ENCODE measurements around the gene STK10.

The STK10 gene

DNA sequence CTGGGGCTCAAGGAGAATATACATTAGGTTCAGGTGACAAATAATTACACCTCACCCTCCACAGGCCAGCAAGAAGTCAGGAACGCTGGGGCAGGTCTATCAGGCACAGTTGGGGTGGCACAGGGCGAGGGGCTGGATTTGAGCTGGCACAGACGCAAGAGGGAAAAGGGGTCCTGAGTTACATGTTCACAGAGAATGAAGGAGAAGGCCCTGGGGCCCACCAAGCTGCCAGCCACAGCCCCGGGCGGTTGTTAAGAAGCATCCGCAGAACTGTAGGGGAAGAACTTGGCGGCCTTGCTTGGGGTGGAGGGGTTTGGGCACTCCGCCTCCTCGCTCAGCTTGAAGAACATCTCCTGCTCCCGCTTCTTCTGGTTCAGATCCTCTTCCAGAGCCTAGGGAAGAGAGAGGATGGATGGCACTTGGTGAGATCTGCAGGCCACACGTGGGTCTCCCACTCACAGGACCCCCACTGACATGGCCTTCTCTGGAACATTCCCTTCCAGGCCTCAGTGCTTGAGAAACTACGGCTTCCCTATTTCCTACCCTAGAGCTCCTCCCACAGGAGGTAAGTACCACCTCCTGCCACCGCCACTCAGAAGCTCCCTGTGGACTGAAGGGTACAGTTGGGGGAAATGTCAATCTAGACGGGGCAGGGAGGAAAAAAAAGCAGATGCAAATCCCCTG, 143.3 kb downstream of the STK10 start:
- DNase-seq (ENCODE audit: low read depth, low spot score) = no peak
- TF ChIP-seq, protein P1, sequence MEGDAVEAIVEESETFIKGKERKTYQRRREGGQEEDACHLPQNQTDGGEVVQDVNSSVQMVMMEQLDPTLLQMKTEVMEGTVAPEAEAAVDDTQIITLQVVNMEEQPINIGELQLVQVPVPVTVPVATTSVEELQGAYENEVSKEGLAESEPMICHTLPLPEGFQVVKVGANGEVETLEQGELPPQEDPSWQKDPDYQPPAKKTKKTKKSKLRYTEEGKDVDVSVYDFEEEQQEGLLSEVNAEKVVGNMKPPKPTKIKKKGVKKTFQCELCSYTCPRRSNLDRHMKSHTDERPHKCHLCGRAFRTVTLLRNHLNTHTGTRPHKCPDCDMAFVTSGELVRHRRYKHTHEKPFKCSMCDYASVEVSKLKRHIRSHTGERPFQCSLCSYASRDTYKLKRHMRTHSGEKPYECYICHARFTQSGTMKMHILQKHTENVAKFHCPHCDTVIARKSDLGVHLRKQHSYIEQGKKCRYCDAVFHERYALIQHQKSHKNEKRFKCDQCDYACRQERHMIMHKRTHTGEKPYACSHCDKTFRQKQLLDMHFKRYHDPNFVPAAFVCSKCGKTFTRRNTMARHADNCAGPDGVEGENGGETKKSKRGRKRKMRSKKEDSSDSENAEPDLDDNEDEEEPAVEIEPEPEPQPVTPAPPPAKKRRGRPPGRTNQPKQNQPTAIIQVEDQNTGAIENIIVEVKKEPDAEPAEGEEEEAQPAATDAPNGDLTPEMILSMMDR (IDR thresholded peaks at IDR 0.05; ENCODE audit: insufficient read depth, low read length, missing control alignments) = no peak
- no peak overlapping the region for H3K4me3 ChIP-seq (ENCODE audit: low read depth, low read length)
- ChIA-PET CTCF (interaction anchor here (0.8 to 9.8 kb wide), 5 partner anchors 10 to 326 kb away, joined by 3 to 184 read pairs (median 4); no protein-coding TSS in a partner anchor), POLR2A (no interaction called here)

DNA sequence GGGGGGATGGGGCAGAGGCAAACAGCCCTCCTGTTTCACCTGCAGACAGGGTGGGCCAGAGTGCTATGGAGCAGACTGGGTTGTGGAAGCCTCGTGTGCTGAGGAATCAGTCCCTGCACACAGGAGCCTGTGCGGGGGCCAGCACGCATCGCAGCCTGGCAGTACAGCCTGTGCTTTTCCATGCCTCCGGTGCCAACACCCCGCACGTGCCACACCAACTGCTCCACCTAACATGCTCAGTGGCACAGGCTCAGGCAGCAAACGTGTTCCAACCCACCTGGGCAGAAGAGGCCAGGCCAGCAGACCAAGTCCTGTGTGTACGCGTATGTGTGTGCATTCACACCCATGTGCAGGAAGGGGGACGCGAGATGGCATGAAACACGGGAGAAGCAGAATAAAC, 144.2 kb downstream of the STK10 start:
- TF ChIP-seq, protein P1 (IDR thresholded peaks at IDR 0.05; ENCODE audit: insufficient read depth, low read length, missing control alignments) = no peak
- POLR2A ChIA-PET = no interaction called here
- CTCF ChIA-PET = interaction anchor here (0.8 to 9.8 kb wide), 4 partner anchors 12 to 624 kb away, joined by 4 to 184 read pairs (median 6); partner anchors contain the start of gene FGF18
- no peak overlapping the region for H3K4me3 ChIP-seq (ENCODE audit: low read depth, low read length)
- no peak for DNase-seq (ENCODE audit: low read depth, low spot score)

DNA sequence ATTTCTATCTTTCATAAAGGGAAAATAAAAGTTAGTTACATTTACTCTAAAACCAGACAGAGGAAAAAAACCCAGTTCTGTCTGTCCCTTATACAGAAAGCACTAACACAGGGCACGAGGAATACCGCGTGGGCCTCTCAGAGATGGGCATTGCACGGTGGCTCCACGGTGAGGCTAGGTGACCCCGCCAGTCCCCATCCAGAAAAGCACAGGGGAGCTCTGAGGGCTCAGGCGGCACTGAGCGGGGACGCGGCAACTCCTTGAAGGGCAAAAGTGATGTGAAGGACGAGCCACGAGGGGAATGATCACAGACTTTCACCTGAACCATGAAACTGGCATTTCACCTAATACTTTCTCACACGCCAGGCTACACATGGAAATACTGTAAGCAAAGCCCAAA, 145.8 kb downstream of the STK10 start:
- no peak for DNase-seq (ENCODE audit: low read depth, low spot score)
- POLR2A ChIA-PET = no interaction called here
- TF ChIP-seq, protein P1 (IDR thresholded peaks at IDR 0.05; ENCODE audit: insufficient read depth, low read length, missing control alignments) = no peak
- H3K4me3 ChIP-seq (ENCODE audit: low read depth, low read length) = no peak overlapping the region
- CTCF ChIA-PET = interaction anchor here (0.9 to 9.8 kb wide), 8 partner anchors 18 to 623 kb away, joined by 3 to 184 read pairs (median 4); partner anchors contain the start of genes FBXW11, FGF18 and STK10

DNA sequence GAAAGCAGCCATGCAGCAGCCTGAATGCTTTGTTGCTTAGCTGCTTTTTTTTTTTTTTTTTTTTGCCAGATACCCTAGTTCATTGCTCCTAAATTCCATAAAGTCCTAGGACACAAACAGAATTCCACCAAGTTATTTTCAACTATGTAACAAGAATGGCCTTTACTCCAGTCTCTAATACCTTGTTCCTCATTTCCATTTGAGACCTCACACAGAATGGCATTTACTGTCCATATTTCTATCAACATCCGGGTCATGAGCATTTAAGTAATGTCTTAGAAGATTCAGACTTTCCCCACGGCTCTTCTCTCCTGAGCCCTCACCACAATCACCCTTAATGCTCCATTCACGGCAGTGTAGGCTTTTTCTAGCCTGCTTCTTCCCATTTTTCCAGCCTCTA, 149.9 kb downstream of the STK10 start:
- POLR2A ChIA-PET = no interaction called here
- CTCF ChIA-PET = interaction anchor here (1.0 to 4.6 kb wide), 2 partner anchors 126 to 131 kb away, joined by 3 to 42 read pairs; no protein-coding TSS in a partner anchor
- DNase-seq (ENCODE audit: low read depth, low spot score) = no peak
- TF ChIP-seq, protein P1 (IDR thresholded peaks at IDR 0.05; ENCODE audit: insufficient read depth, low read length, missing control alignments) = no peak
- H3K4me3 ChIP-seq (ENCODE audit: low read depth, low read length) = no peak overlapping the region

DNA sequence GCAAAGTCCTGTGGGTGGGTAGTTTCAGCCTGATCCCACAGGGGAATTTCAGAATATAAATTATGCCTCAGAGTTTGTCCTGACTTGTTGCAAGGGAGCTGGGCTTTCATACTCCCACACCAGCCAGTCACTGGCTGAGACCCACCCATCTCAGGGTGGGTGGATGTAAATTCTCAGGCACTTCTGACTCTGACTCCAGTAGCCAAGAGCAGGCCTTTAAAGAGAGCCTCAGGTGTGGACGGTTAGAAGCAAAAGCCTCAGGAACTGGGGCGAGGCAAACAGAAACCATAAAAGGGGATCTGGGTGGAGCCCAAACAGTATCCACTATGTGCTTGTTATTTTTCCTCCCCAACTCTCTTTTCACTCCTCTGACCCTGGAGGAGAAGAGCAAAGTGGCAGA, 153.0 kb downstream of the STK10 start:
- ChIA-PET CTCF (interaction anchor here (1.4 to 4.6 kb wide), 2 partner anchors 29 to 123 kb away, joined by 3 to 42 read pairs; partner anchors contain the start of gene FBXW11), POLR2A (interaction anchor here (1.6 kb wide), 1 partner anchor 28 kb away, joined by 5 read pairs; the partner anchor contains the start of gene FBXW11)
- no peak overlapping the region for H3K4me3 ChIP-seq (ENCODE audit: low read depth, low read length)
- TF ChIP-seq, protein P1 (IDR thresholded peaks at IDR 0.05; ENCODE audit: insufficient read depth, low read length, missing control alignments) = no peak
- no peak for DNase-seq (ENCODE audit: low read depth, low spot score)

DNA sequence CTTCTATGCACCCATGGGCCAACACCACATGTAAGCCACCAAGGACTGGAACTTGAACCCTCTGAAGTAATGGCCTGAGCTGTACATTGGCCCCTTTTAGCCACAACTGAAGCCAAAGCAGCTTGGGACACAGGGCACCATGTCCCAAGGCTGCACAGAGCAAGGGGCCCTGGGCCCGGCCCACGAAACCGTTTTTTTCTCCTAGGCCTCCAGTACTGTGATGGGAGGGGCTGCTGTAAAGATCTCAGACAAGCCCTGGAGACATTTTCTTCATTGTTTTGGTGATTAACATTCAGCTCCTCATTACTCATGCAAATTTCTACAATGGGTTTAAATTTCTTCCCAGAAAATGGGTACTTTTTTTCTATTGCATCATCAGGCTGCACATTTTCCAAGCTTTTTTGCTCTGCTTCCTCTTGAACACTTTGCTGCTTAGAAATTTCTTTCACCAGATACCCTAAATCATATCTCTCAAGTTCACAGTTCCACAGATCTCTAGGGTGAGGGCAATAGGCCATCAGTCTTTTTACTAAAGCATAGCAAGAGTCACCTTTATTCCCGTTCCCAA, 156.0 kb downstream of the STK10 start:
- CTCF ChIA-PET = interaction anchor here (1.2 kb wide), 1 partner anchor 120 kb away, joined by 4 read pairs; no protein-coding TSS in a partner anchor
- TF ChIP-seq, protein P1 (IDR thresholded peaks at IDR 0.05; ENCODE audit: insufficient read depth, low read length, missing control alignments) = no peak
- POLR2A ChIA-PET = no interaction called here
- no peak overlapping the region for H3K4me3 ChIP-seq (ENCODE audit: low read depth, low read length)
- no peak for DNase-seq (ENCODE audit: low read depth, low spot score)

Measured in AG04449 (cell line).